Stimulated activated CD4-positive, alpha-beta T cell treated with anti-CD3 and anti-CD28 coated beads, Interleukin-1b, Interleukin-23, amount 100 ng/mL, for 4 hours (primary cell): ENCODE results near the gene ANAPC15.

Source experiments
- DNase-seq, 2 donors: peaks; one replicate each; pipeline ENCODE4 v3.0.0-alpha.2; 2020; ENCODE audit warnings: low read depth in 2 of 2

The ANAPC15 gene

GRCh38 chr11:72085621-72086351, 26.7 kb downstream of the ANAPC15 start:
- DNase-seq, result no peak

- DNase-seq, result no peak
These were observed 27.5 kb downstream of the ANAPC15 start for GRCh38 chr11:72084965-72085364.

DNA sequence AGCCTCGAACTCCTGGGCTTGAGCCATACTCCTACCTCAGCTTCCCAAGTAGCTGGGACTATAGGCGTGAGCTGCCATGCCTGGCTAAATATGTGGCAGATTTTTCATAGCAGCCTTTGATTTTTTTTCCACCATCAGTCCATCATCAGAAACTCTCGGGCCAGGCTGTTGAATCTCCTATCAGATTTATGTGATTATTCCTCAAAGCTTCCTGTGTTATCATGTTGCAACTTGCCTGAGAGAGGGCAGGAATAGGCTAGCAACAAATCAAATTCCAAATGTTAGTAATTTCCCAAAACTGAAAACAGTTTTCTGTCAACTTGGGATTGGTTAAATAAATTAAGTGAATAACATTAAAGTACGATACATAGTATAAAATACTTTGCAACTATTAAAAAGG, 28.4 kb downstream of the ANAPC15 start:
- no peak for DNase-seq

DNA sequence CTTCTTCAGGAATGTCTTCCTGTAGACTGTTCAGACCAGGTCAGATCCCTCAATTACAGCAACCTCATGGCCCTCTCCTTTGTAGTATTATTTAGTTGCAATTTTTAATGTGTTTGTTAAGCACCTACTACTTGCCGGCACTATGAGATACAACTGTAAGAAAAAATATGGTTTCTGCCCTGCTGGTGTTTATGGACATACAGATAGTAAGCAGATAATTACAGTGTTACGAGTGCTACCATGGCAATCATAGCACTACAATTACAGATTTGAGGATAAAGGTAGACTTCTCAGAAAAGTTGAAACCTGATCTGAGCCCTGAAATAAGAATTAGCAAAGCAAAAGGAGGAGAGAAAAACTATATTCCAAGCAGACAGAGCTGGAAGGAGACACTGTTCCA, 29.1 kb downstream of the ANAPC15 start:
- DNase-seq, result no peak

DNA sequence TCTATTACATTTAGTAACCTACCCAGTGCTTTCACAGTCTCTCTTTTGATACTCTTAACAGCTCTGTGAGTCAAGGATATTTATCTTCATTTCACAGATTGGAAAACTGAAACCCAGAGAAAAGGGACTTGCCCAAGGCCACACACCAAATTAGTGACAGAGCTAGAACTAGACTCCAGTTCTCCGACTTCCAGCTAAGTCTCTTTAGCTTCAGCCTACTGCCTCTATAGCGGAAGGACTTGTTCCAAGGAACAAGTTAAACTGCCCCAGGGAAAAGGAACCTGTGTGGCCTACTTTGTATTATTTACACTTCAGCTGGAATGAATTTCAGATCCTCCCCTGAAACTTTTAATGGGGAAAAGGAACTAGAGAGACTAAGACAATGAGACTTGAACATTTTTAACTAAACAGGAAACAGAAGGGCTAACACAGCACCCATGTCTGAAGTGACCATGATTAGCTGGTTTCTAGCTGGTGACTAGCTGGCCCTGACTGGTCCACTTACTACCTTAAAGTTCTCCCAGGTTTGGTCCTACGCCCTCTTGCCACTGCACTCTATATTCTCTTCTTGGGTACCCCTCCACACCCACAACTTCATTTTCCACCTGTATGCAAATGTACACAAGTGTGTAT, 30.6 kb downstream of the ANAPC15 start:
- DNase-seq, result no peak

GRCh38 chr11:72081184-72081644, 31.3 kb downstream of the ANAPC15 start:
- no peak for DNase-seq

DNA sequence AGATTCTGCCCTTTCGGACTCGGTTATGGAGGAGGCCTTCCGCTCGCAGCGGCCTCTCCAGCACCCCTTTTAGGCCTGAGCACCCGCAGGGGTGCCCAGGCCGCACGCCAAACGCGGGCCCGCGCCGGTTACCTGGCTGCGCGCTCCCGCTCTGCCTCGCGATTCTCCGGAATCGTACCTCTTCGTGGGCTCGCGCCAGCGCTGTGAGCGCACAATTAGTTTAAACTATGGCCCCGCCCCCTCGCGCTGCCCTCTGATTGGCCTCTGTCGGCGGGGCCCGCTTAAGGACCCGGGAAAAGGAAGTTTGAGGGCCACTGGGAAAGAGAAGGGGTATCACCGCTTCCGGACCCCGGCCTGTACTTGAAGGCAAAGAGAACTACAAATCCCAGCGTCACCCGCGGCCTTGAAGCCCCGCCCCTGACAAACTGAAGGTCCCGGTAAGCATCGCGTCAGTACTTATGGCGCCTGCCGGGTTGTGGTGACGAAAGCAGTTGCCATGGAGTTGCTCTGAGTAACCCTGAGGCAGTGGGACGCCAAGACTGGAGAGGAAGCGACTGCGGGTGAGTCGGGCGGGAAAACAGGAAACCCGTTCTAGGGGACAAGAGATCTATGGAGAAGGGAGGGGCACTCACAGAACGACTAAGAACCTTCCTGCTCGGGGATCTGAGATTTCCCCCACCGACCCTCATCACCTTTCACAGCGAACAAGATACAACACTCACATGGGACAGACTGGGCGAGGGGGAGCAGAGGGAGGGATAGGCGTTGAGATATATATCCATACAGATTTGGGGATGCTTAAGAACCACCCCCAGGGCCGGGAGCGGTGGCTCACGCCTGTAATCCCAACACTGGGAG, 31.9 kb downstream of the ANAPC15 start, which contains the start of the genes LRRC51 and NUMA1:
Gene LRRC51 (plus strand): TSS at position 525 of the 858 bp plus-strand sequence. CDS start 8,234 bp downstream, outside the sequence.
Gene NUMA1 (minus strand): TSS at position 217 of the 858 bp plus-strand sequence. CDS start 44,599 bp downstream, outside the sequence.
- peak; percentile 93 to 95 for DNase-seq

GRCh38 chr11:72079819-72080325, 32.6 kb downstream of the ANAPC15 start:
- no peak for DNase-seq

GRCh38 chr11:72078477-72078876, 34.0 kb downstream of the ANAPC15 start:
- no peak for DNase-seq

DNA sequence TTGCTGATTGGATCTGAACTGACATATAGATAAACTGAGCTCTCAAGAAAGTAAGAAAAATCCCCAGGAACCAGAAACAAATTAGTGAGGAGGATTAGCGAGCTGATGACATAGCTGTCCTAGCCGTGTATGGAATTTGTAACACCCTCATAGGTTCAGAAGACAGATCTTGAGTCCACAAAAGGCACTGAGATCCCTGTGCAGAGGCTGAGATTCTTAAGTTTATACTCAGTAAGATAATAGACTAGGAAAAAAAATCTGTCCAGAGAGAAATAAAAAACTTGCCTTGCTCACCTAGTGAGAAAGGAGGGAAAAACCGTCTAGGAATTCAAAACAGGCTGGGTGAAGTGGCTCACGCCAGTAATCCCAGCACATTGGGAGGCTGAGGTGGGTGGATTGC, 36.7 kb downstream of the ANAPC15 start:
- DNase-seq, result no peak

- DNase-seq, result no peak
These were observed 37.4 kb downstream of the ANAPC15 start for GRCh38 chr11:72075109-72075508.

- DNase-seq, result no peak
These were observed 40.1 kb downstream of the ANAPC15 start for GRCh38 chr11:72072348-72072747.

DNA sequence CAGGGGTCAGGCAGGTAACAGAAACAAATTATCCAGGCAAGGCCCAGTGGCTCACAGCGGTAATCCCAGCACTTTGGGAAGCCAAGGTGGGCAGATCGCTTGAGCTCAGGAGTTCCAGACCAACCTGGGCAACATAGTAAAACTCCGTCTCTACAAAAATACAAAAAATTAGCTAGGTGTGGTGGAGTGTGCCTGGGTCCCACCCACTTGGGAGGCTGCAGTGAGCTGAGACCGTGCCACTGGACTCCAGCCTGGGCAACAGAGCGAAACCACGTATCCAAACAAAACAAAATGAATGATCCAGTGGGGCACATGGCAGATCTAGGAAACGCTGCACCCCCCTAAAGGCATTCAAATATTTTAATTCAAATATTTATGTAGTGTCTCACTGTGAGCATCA, 42.0 kb downstream of the ANAPC15 start:
- DNase-seq, result no peak

DNA sequence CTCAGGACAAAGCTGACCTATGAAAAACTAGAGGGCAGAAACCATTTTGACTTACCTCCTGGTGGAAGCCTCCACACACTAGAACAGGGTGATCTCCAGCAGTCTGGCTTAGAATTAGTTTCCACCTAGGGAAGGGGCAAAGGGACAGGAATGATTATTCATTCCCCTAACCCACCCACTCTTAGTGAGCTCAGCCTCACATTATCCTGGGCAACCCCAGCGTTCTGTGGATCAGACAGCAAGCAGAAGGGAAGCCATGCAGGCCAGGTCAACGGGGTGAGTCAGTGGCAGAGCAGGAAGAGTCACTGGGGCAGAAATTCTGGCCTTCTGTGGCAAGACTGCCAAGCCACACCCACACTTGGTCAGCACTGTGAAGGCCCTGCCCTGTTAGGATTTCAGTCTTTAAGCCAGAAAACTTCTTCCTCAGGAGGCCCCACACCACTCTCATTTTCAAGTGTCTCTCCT, 42.7 kb downstream of the ANAPC15 start:
- DNase-seq, result no peak

DNA sequence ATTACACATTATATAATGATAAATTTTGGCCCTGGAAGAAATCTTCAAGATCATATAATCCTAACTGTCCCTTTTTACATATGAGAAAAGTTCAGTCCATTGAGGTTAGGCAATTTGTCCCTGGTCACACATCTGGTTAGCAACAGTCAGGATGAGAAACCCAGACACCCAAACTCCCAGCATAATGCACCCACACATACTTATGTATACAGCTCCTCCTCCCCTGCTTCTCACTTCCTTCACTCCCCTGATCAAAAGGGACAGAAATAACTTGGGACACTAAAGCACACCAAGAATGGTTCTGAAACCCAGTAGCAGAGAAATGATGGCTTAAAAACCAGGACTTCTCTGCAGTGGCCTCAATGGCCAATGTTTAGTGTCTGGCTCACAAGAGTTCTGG, 43.3 kb downstream of the ANAPC15 start:
- no peak for DNase-seq

- no peak for DNase-seq
These were observed 44.8 kb downstream of the ANAPC15 start for GRCh38 chr11:72067676-72068075.

- DNase-seq, result no peak
These were observed 45.2 kb downstream of the ANAPC15 start for GRCh38 chr11:72067266-72067665.

DNA sequence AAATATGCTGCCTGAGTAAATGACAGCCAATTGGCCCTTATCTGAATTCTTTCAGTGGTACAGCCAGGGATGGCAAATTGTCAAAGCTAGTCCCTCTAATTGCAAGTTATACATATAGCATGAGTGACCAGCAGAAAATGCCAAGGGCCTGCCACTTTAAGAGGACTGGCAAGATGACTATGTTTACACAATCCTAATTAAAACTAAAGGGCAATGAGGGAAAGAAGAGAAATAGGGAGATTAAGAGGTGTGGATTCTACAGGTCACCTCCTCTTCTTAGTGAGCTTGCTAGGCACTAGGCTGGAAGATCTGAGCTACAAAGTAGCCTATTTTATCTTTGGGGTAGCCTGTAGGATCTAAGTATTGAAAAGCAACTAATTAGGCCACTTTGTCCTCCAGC, 45.6 kb downstream of the ANAPC15 start:
- DNase-seq, result no peak

DNA sequence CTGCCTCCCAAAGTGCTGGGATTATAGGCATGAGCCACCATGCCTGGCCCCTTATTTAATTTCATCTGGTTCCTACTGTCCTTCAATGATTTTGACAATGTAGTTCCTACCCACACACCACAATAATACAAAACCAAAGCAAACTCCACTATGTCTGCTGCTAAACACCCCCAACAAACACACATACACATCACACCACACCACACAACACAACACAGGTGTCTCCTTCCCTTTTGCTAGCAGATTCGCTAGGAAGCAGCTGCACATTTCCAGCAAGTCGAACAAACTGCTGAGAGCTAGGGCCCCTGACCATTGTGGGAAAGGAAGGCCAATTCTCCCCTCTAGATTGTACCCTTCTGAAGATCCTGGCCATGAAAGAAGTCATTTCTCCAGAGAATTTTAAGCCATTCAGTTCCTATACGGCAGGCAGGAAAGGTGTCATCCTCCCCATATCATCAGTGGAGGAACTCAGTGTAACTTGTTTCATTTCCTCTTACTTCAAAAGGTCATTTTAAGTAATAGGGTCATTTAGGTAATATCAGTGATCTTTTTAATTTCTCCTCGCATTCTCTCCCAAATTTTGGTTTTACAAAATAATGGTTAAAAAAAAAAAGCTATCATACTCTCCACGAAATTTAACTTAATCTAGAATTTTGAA, 50.6 kb downstream of the ANAPC15 start:
- no peak for DNase-seq
